ENCODE results near the gene CDC37L1. TPM values are rescaled to one million over a fixed set of nuclear protein-coding genes. Genes with fewer than 3 reads are reported as not detected.

The CDC37L1 gene
- total and polyA plus RNA-seq, 9 donors: 14.6 to 24.2 (median 20.7) TPM

DNA sequence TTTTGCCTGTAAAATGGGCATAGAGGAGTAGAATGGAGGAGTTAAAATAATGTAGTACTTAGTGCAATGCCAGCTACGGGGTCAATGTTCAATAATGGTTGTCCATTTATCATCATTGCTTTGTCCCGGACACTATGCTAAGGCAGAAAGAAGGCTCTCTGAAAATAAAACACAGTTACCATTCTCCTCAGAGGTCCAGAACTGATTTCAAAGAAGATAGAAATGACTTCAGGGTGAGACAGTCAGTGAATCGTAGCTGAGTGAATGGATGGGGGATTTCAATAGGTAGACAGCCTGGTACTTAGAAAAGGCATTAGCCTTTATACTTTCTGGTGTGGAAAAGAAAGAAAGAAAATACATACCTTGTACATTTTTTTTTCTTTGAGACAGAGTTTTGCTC is 62.9 kb downstream of the CDC37L1 start:
- intact Hi-C loops (cut with DNase I): loop anchor here (5.0 to 10.0 kb wide), 4 partner anchors 50 to 853 kb away; partner anchors contain the start of genes CDC37L1 (in 2 of the 4), PLPP6 (in 2 of the 4) and SPATA6L (in 2 of the 4)
- no peak for TF ChIP-seq POLR2A (IDR thresholded peaks at IDR 0.05)
- TF ChIP-seq EP300 (IDR thresholded peaks at IDR 0.05): no peak
- TF ChIP-seq, protein P1, sequence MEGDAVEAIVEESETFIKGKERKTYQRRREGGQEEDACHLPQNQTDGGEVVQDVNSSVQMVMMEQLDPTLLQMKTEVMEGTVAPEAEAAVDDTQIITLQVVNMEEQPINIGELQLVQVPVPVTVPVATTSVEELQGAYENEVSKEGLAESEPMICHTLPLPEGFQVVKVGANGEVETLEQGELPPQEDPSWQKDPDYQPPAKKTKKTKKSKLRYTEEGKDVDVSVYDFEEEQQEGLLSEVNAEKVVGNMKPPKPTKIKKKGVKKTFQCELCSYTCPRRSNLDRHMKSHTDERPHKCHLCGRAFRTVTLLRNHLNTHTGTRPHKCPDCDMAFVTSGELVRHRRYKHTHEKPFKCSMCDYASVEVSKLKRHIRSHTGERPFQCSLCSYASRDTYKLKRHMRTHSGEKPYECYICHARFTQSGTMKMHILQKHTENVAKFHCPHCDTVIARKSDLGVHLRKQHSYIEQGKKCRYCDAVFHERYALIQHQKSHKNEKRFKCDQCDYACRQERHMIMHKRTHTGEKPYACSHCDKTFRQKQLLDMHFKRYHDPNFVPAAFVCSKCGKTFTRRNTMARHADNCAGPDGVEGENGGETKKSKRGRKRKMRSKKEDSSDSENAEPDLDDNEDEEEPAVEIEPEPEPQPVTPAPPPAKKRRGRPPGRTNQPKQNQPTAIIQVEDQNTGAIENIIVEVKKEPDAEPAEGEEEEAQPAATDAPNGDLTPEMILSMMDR (IDR thresholded peaks at IDR 0.05): no peak
- peak overlapping the region in 1 of 2 donors; percentile 87 for H3K27ac ChIP-seq

DNA sequence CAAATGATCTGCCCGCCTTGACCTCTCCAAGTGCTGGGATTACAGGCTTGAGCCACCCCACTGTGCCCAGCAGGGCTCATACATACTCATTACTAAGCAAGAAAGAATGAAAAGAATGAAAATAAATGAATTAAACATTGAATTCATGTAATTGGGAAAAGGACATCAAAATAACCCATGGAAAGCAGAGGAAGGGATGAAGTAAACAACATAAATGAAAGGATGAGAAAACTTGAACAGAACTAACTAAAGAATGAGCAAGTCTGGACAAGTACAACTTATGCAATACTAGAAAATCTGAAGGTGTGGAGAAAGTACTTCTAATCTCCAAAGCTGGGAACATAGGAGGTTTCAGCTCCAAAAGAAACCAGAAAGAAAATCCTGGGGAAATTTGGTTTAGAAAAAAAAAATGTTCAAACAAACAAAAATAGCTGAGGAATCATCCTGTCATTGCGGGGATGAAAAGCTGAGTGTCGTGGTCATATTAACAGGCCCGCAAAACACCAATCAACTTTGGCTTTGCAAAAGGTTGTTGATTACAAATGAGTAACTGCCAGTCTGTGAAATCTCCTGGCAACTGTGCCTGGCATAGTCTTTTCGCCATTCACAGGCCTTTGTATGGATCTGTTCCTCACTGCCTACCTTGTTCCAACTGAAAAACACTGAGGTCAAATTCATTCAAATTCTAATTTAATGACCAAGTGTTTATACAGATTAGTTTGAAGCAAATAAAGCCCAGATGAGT is 63.9 kb downstream of the CDC37L1 start:
- no peak overlapping the region for H3K27ac ChIP-seq
- 75 to 79% (median 76%) methylated on average over 5 of the region's 5 CpGs for WGBS, 3 donors
- intact Hi-C loops (cut with DNase I): loop anchor here (5.0 to 10.0 kb wide), 4 partner anchors 51 to 851 kb away; partner anchors contain the start of genes CDC37L1 (in 2 of the 4), PLPP6 (in 2 of the 4) and SPATA6L (in 2 of the 4)
- H3K4me3 ChIP-seq: no peak overlapping the region
- TF ChIP-seq, protein P1 (IDR thresholded peaks at IDR 0.05): no peak
- TF ChIP-seq POLR2A (IDR thresholded peaks at IDR 0.05) (no peak), EP300 (IDR thresholded peaks at IDR 0.05) (no peak)
- H3K4me1 ChIP-seq (ENCODE audit: insufficient read depth): peaks cover 5% of the 10 kb centered on the region
- no peak for DNase-seq
- H3K27me3 ChIP-seq: no peaks in the 10 kb centered on the region
- no peaks in the 10 kb centered on the region for H3K9me3 ChIP-seq
- no peaks in the 10 kb centered on the region for H3K36me3 ChIP-seq

More for the DNA sequence above, 62.9 kb downstream of the CDC37L1 start:
- DNase-seq: no peak
- no peaks in the 10 kb centered on the region for H3K27me3 ChIP-seq
- no peaks in the 10 kb centered on the region for H3K36me3 ChIP-seq
- 47 to 59% (median 58%) methylated on average over 3 of the region's 3 CpGs for WGBS, 3 donors
- H3K4me3 ChIP-seq: no peak overlapping the region
- peaks cover 8% of the 10 kb centered on the region for H3K4me1 ChIP-seq (ENCODE audit: insufficient read depth)
- no peaks in the 10 kb centered on the region for H3K9me3 ChIP-seq

DNA sequence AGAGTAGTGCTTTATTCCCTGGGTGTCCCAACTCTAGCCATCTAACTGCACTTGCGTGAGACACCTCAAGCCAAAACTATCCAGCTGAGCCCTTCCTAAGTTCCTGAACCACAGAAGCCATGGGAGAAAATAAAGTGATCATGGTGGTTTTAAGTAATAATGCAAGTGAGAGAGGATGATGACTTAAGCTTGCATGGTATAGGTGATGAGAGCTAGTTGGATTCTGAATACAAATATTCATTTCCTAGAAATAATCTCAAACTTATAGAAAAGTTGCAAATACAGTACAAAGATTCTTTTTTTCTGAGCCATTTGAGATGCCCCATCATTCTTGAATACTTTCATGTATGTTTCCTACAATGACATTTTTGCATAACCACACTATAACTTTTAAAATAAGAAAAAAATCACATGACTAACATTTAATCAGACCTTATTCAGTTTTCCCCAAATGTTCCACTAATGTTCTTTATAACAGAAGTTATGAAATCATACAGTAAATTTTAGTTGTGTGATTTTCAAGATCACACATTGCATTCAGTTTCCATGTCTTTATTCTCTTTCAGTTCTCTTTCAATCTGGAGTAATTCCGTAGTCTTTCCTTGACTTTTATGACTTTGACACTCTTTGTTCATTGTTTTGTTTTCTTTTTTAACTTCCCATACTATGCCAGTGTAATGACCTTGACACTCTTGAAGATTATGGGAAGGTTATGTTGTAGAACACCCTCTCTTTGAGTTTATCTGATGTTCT is 67.1 kb downstream of the CDC37L1 start:
- no peak for DNase-seq
- no peak overlapping the region for H3K27ac ChIP-seq
- WGBS, 3 donors: 75 to 85% (median 81%) methylated on average over 2 of the region's 2 CpGs
- H3K9me3 ChIP-seq: no peaks in the 10 kb centered on the region
- no peaks in the 10 kb centered on the region for H3K36me3 ChIP-seq
- no peak overlapping the region for H3K4me3 ChIP-seq
- H3K4me1 ChIP-seq (ENCODE audit: insufficient read depth): no peaks in the 10 kb centered on the region
- TF ChIP-seq EP300 (IDR thresholded peaks at IDR 0.05) (no peak), POLR2A (IDR thresholded peaks at IDR 0.05) (no peak)
- TF ChIP-seq, protein P1 (IDR thresholded peaks at IDR 0.05): no peak
- no peaks in the 10 kb centered on the region for H3K27me3 ChIP-seq
- intact Hi-C loops (cut with DNase I): loop anchor here in 2 of 4 donors (10.0 kb wide), 2 partner anchors 82 to 848 kb away; partner anchors contain the start of genes PLPP6 (in 2 of the 2) and SPATA6L (in 2 of the 2)

DNA sequence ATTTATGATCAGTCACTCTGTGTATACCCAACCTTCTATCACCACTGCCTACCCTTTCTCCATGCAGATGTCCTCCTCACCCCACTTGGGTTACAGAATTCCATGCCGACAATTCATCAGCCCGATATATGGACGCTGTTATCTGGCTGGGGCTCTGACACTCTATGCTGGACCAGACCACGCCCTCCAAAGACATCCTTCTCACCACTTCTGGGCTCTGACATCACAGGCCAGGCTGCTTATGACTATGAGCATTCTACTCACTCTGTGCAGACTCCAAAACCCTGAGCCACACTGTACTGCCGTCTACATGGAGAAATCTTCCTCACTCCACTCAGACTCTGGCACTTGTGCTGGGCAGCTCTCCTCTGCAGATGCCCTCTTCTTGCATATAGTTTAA is 69.2 kb downstream of the CDC37L1 start:
- Histone ChIP-seq H3K9me3 (no peaks in the 10 kb centered on the region), H3K4me3 (no peak overlapping the region), H3K4me1 (ENCODE audit: insufficient read depth) (no peaks in the 10 kb centered on the region), H3K36me3 (no peaks in the 10 kb centered on the region), H3K27me3 (no peaks in the 10 kb centered on the region), H3K27ac (no peak overlapping the region)
- WGBS, 3 donors: 93 to 95% (median 93%) methylated on average over 5 of the region's 5 CpGs
- no peak for TF ChIP-seq EP300 (IDR thresholded peaks at IDR 0.05)
- TF ChIP-seq, protein P1 (IDR thresholded peaks at IDR 0.05): no peak
- no peak for TF ChIP-seq POLR2A (IDR thresholded peaks at IDR 0.05)
- no peak for DNase-seq
- intact Hi-C loops (cut with DNase I): loop anchor here in 2 of 4 donors (10.0 kb wide), 2 partner anchors 84 to 846 kb away; partner anchors contain the start of genes PLPP6 (in 2 of the 2) and SPATA6L (in 2 of the 2)
